SKM-1 treated with dmso at 0.1 percent for 144 hours (cell line): Measurements from ENCODE around the gene ATXN7L1.
A peak's percentile ranks its signal among the peaks of the same experiment; 100 is the strongest.
"Not testable (repeated sequence)": the region's sequence is repeated elsewhere in the genome, so short reads cannot be mapped to it uniquely, and the experiment has no call there.

ENCODE experiments used
- DNase-seq: peaks from one replicate; lab custom pipeline; 2025; ENCODE audit not compliant: unreplicated experiment; lab: John Stamatoyannopoulos, UW

The ATXN7L1 gene

GRCh38 chr7:105708763-105709080 is 167.7 kb downstream of the ATXN7L1 start:
- no peak for DNase-seq

- no peak for DNase-seq
Observed at GRCh38 chr7:105707967-105708762, 168.2 kb downstream of the ATXN7L1 start.

- DNase-seq: no peak
Observed at GRCh38 chr7:105707381-105707780, 169.0 kb downstream of the ATXN7L1 start.

- DNase-seq: no peak
Observed at GRCh38 chr7:105705427-105705826, 171.0 kb downstream of the ATXN7L1 start.

- DNase-seq: no peak
Observed at GRCh38 chr7:105703207-105703930, 173.0 kb downstream of the ATXN7L1 start.

GRCh38 chr7:105699568-105700236 is 176.7 kb downstream of the ATXN7L1 start:
- DNase-seq: no peak

GRCh38 chr7:105698531-105698930 is 177.9 kb downstream of the ATXN7L1 start:
- DNase-seq: no peak

GRCh38 chr7:105697753-105698152 is 178.6 kb downstream of the ATXN7L1 start:
- no peak for DNase-seq

GRCh38 chr7:105697169-105697568 is 179.2 kb downstream of the ATXN7L1 start:
- DNase-seq: not testable (repeated sequence)

- DNase-seq: no peak
Observed at GRCh38 chr7:105693576-105693975, 182.8 kb downstream of the ATXN7L1 start.

- DNase-seq: no peak
Observed at GRCh38 chr7:105691680-105692564, 184.5 kb downstream of the ATXN7L1 start.

GRCh38 chr7:105691082-105691679 is 185.2 kb downstream of the ATXN7L1 start:
- DNase-seq: no peak

GRCh38 chr7:105690325-105690945 is 186.0 kb downstream of the ATXN7L1 start:
- DNase-seq: no peak

- DNase-seq: no peak
Observed at GRCh38 chr7:105689067-105689819, 187.2 kb downstream of the ATXN7L1 start.

- no peak for DNase-seq
Observed at GRCh38 chr7:105688617-105689016, 187.8 kb downstream of the ATXN7L1 start.

GRCh38 chr7:105685161-105685560 is 191.2 kb downstream of the ATXN7L1 start:
- DNase-seq: no peak

- peak; percentile 9 for DNase-seq
Observed at GRCh38 chr7:105682341-105683060, 193.9 kb downstream of the ATXN7L1 start.

- DNase-seq: no peak
Observed at GRCh38 chr7:105680505-105681187, 195.8 kb downstream of the ATXN7L1 start.
